Effector memory CD4-positive, alpha-beta T cell (primary cell): ENCODE results near the gene CCDC6.
A peak's percentile ranks its signal among the peaks of the same experiment; 100 is the strongest.
"Not testable (repeated sequence)": the region's sequence is repeated elsewhere in the genome, so short reads cannot be mapped to it uniquely, and the experiment has no call there.

ENCODE experiments used
- DNase-seq, 3 donors: peaks; one replicate each; pipeline ENCODE4 v3.0.0-alpha.2; 2020
- H3K27ac ChIP-seq: 2 replicates; pipeline ENCODE4 v1.7.0; 2013; ENCODE audit warnings: mild to moderate bottlenecking, low read length, moderate library complexity; ENCODE audit not compliant: insufficient read depth, poor library complexity, severe bottlenecking
- H3K27me3 ChIP-seq: replicated peaks from 2 replicates; pipeline ENCODE4 v1.7.0; 2013; ENCODE audit warnings: mild to moderate bottlenecking, low read length; ENCODE audit not compliant: insufficient read depth, control insufficient read depth, poor library complexity, severe bottlenecking
- H3K36me3 ChIP-seq: 2 replicates; pipeline ENCODE4 v1.7.0; 2013; ENCODE audit warnings: mild to moderate bottlenecking, low read length, moderate library complexity; ENCODE audit not compliant: control insufficient read depth, insufficient read depth
- H3K4me1 ChIP-seq: 2 replicates; pipeline ENCODE4 v1.7.0; 2013; ENCODE audit warnings: low read length, mild to moderate bottlenecking; ENCODE audit not compliant: control insufficient read depth, insufficient read depth, poor library complexity, severe bottlenecking
- H3K4me3 ChIP-seq: 2 replicates; pipeline ENCODE4 v1.7.0; 2013; ENCODE audit warnings: low read length, low read depth, mild to moderate bottlenecking; ENCODE audit not compliant: insufficient read depth, poor library complexity, severe bottlenecking
- H3K9me3 ChIP-seq: 2 replicates; pipeline ENCODE4 v1.7.0; 2013; ENCODE audit warnings: mild to moderate bottlenecking, low read length, moderate library complexity; ENCODE audit not compliant: control insufficient read depth

The CCDC6 gene

DNA sequence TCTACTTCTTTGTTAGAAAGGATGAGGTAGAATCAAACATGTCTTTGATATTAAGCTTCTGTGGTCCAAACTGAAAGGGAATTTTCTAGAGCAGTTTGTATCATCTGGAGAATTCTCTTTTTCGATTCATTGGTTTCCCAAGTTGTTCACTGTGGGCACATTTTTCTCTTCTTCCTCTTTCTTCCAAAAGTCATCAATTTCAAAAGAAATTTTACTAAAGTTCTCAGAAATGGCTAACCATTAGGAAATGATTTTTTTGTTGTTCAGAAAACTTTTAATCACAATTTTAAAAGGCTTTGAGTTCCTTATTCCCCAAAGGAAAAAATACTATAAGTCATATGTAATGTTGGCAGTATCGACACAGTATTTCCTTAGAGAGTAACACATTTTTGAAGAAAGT lies 28.3 kb upstream of the CCDC6 start:
- Histone ChIP-seq H3K27me3 (peaks cover 3% of the 10 kb centered on the region), H3K4me3 (no peak overlapping the region), H3K4me1 (no peaks in the 10 kb centered on the region), H3K9me3 (no peaks in the 10 kb centered on the region), H3K36me3 (no peaks in the 10 kb centered on the region), H3K27ac (no peak overlapping the region)
- DNase-seq = no peak

DNA sequence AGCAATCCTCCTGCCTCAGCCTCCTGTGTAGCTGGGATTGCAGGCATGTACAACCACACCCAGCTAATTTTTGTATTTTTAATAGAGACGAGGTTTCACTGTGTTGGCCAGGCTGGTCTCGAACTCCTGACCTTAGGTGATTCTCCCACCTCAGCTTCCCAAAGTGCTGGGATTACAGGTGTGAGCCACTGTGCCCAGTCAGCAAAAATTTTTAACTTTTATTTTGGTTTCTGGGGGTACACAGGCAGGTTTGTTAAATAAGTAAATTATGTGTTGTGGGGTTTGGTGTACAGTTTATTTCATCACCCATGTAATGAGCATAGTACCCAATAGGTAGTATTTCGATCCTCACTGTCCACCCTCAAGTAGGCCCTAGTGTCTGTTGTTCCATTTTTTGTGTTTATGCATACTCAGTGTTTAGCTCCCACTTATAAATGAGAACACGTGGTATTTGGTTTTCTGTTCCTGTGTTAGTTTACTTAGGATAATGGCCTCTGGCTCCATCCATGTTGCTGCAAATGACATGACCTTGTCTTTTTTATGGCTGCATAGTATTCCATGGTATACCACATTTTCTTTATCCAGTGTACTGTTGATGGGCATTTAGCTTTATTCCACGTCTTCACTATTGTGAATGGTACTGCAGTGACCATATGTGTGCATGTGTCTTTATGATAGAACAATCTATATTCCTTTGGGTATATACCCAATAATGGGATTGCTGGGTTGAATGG lies 24.6 kb upstream of the CCDC6 start:
- not testable (repeated sequence) for H3K27ac ChIP-seq, DNase-seq

DNA sequence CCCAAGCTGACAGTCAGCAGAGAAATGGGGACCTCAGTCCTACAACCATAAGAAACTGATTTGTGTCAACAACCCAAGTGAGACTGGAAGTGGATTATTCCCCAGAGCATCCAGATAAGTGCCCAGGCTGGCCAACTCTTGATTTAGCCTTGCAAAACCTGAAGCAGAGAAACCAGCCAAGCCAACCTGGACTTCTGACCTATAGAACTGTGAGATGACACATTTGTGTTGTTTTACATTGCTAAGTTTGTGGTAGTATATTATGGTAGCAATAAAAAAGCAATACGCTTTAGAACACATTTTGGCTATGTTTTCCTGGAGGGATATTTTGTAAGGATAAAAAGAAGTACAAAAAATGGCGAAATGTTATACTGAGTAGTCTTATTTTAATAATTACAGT lies 19.7 kb upstream of the CCDC6 start:
- no peaks in the 10 kb centered on the region for H3K36me3 ChIP-seq
- no peaks in the 10 kb centered on the region for H3K4me1 ChIP-seq
- no peaks in the 10 kb centered on the region for H3K27me3 ChIP-seq
- H3K4me3 ChIP-seq = no peak overlapping the region
- no peaks in the 10 kb centered on the region for H3K9me3 ChIP-seq
- no peak for DNase-seq
- H3K27ac ChIP-seq = no peak overlapping the region

More for the DNA sequence above, 24.6 kb upstream of the CCDC6 start:
- H3K36me3 ChIP-seq, H3K4me3 ChIP-seq, H3K9me3 ChIP-seq, H3K4me1 ChIP-seq, H3K27me3 ChIP-seq: not testable (repeated sequence)

DNA sequence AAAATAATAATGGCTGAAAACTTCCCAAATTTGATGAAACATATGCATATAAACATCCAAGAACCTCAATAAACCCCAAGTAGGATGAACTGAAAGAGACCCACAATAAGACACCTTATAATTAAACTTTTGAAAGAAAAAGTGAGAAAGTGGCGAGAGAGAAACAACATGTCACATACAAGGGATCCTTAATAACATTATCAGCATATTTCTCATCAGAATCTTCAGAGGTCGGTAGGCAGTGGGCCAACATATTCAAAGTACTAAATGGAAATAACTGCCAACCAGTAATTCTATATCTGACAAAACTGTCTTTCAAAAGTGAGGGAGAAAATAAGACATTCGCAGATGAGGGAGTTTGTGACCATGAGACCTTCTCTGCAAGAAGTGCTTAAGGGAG lies 16.6 kb upstream of the CCDC6 start:
- H3K27ac ChIP-seq = no peak overlapping the region
- H3K4me1 ChIP-seq = no peaks in the 10 kb centered on the region
- DNase-seq = no peak
- no peaks in the 10 kb centered on the region for H3K36me3 ChIP-seq
- H3K9me3 ChIP-seq = no peaks in the 10 kb centered on the region
- no peaks in the 10 kb centered on the region for H3K27me3 ChIP-seq
- H3K4me3 ChIP-seq = no peak overlapping the region

DNA sequence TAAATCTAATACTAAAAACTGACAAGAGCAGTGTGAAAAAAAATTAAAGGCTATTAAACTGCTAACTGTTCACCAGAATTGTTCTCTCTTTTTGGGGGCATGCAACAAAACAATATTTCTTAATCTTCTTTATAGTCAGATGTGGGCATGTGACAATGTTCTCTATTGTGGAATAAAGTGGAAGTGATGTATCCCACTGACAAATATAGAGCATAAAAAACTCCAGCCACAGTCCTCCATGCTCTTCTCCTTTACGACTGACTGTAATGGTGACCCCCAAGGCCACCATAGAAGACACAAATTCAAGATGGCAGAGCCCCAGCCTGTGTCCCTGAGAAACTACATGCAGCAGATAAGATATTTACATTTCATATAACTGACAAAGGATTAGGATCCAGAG lies 11.6 kb upstream of the CCDC6 start:
- Histone ChIP-seq H3K36me3 (no peaks in the 10 kb centered on the region), H3K27ac (no peak overlapping the region), H3K4me3 (no peak overlapping the region), H3K9me3 (no peaks in the 10 kb centered on the region), H3K4me1 (no peaks in the 10 kb centered on the region), H3K27me3 (no peaks in the 10 kb centered on the region)
- no peak for DNase-seq

DNA sequence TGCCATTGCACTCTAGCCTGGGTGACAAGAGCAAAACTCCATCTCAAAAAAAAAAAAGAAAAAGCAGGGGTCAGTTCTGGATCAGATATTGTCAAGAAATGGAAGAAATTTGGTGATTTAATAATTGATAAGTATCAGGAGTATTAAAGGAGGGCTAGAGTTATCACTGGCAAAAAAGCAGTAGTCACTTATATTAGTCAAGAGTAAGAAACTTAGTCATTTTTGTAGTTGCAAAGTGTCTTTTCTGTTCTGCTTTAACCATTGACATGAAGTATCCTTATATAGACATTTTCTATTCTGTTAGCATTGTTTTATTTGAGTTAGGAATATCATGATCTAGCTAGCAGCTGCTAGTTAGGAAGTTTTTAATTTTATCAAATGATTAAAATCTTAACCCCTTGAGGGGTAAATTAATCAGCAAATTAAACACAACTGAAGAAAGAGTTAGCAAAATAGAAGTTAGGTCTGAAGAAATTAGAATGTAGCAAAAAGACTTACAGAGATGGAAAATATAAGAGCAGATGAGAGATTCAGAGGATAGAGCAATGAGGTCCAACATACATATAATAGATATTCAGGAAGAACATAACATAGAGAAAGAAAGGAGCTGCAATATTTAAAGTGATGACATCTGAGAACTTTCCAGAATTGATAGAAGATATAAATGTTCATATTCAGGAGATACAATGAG lies 7.3 kb upstream of the CCDC6 start:
- Histone ChIP-seq H3K9me3 (no peaks in the 10 kb centered on the region), H3K27ac (no peak overlapping the region)
- no peak for DNase-seq

DNA sequence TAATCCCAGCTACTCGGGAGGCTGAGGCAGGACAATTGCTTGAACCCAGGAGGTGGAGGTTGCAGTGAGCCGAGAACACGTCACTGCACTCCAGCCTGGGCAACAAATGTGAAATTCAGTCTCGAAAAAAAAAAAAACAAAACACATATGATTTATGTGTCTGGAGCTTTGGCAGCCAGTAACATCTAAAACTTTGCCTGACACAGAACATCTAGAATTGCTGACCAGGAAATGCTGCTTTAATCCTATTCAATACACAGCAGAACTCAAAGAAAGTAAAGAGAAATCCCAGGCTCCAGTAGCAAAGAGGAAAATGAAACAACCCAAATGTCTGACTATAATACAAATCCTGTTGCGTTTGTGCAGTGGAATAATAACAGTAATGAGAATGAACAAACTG lies 4.5 kb upstream of the CCDC6 start:
- no peak overlapping the region for H3K27ac ChIP-seq
- no peaks in the 10 kb centered on the region for H3K27me3 ChIP-seq
- no peaks in the 10 kb centered on the region for H3K9me3 ChIP-seq
- DNase-seq = no peak
- peaks cover 14% of the 10 kb centered on the region for H3K4me1 ChIP-seq
- H3K36me3 ChIP-seq = no peaks in the 10 kb centered on the region
- no peak overlapping the region for H3K4me3 ChIP-seq

More for the DNA sequence above, 7.3 kb upstream of the CCDC6 start:
- Histone ChIP-seq H3K27me3 (no peaks in the 10 kb centered on the region), H3K4me3 (no peak overlapping the region), H3K36me3 (no peaks in the 10 kb centered on the region), H3K4me1 (peaks cover 2% of the 10 kb centered on the region)

DNA sequence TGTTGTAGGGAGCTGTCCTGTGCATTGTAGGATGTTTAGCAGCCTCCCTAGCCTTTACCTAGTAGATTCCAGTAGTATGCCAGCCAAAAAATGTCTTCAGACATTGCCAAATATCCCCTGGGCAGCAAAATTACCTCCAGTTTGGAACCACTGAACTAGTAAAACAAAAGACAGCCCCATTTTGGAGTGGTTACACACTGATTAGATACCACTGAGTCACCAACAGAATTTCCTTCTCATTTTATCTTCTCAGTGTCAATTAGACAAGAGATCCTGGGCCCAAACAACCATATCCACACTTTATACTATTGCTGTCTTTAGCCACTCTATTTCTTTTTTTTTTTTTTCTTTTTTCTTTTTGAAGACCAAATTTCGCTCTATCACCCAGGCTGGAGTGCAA lies 3.5 kb upstream of the CCDC6 start:
- H3K27me3 ChIP-seq = no peaks in the 10 kb centered on the region
- no peaks in the 10 kb centered on the region for H3K36me3 ChIP-seq
- no peak overlapping the region for H3K4me3 ChIP-seq
- no peaks in the 10 kb centered on the region for H3K9me3 ChIP-seq
- H3K4me1 ChIP-seq = peaks cover 19% of the 10 kb centered on the region
- no peak for DNase-seq
- no peak overlapping the region for H3K27ac ChIP-seq

DNA sequence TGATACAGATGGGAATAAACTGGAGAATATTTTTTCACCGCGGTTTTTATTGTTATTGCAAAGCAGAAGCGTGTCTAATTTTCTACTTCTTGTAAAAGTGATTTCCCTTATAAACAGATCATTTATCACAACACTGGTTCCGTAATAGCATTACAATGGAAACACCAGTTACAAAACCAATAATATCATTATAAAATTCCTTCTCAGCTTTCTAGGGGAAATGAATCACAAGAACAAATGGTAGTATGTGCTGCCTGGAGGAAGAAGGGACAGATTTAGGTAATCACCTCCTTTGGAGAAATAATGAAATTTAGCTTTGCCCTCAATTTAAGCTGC lies 2.4 kb upstream of the CCDC6 start:
- H3K4me1 ChIP-seq = peaks cover 25% of the 10 kb centered on the region
- H3K4me3 ChIP-seq = peak overlapping the region; percentile 49
- no peak for DNase-seq
- no peaks in the 10 kb centered on the region for H3K27me3 ChIP-seq
- H3K27ac ChIP-seq = peak overlapping the region; percentile 84
- no peaks in the 10 kb centered on the region for H3K36me3 ChIP-seq
- no peaks in the 10 kb centered on the region for H3K9me3 ChIP-seq

DNA sequence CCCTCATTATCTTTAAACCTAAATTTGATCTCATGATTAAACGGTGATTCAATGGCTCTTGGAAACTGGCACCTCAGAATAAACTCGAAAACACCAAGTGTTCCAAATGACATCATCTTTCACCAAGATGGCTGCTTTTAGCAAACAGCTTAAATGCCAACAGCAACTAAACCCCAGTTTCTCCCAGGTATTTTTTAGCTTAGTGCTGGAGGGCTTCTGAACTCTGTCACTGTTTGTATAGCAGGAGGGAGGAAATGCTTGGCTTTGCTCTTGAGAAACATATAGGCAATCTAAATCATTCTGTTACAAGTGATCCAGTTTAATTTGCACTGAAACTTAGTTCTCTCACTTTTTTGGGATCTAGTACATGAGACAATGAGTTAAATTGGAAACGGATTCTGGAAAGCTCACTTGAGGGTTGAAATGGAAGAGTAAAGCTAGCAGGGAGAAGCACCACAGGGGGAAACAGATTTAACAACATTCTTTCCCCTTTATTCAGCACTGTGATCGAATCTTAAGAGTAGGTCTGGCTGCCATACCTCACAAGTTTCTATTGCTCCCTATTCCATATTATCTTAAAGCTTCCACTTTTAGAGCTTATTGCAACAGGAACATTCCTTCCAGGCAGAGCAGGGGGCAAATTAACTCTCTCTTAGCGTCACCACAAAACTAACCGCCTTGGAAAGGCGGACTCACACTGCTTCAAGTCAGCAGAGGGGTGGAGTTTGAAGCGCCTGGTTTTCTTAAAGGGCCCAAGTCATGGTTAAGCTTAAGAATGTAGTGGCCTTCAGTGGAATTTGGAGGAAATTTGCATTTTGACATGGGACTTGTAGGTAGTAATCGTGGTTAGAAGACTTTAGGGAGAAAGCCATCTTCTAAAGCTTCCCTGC lies 1.8 kb upstream of the CCDC6 start:
- Histone ChIP-seq H3K4me1 (peaks cover 25% of the 10 kb centered on the region), H3K36me3 (no peaks in the 10 kb centered on the region), H3K27me3 (no peaks in the 10 kb centered on the region), H3K4me3 (peak overlapping the region; percentile 49), H3K27ac (peak overlapping the region; percentile 84), H3K9me3 (no peaks in the 10 kb centered on the region)
- DNase-seq = peak in 1 of 3 donors; percentile 15
